ENCODE data around the gene MAMDC4.
"Not testable (repeated sequence)": the region's sequence is repeated elsewhere in the genome, so short reads cannot be mapped to it uniquely, and the experiment has no call there.

Gene MAMDC4

DNA sequence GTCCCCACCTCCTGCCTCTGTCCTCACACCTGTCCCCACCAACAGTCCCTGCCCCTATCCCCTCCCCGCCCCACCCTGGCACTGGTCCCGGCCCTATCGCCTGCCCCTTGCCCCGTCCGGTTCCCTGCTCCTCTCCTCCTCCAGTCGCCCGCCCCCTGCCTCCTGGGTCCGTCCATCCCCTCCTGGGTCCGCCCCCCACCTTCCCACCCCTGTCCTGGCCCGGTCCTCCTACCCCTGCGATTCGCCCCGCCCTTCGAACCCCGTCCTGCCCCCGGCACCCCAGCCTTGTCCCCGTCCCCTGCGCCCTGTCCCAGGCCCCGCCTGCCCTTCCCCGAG is 13.6 kb downstream of the MAMDC4 start:
- H3K4me3 ChIP-seq (replicated peaks; ENCODE audit: low read depth, low read length), result peak overlapping the region; percentile 76
- no peak for DNase-seq (ENCODE audit: extremely low read depth, insufficient read length)

DNA sequence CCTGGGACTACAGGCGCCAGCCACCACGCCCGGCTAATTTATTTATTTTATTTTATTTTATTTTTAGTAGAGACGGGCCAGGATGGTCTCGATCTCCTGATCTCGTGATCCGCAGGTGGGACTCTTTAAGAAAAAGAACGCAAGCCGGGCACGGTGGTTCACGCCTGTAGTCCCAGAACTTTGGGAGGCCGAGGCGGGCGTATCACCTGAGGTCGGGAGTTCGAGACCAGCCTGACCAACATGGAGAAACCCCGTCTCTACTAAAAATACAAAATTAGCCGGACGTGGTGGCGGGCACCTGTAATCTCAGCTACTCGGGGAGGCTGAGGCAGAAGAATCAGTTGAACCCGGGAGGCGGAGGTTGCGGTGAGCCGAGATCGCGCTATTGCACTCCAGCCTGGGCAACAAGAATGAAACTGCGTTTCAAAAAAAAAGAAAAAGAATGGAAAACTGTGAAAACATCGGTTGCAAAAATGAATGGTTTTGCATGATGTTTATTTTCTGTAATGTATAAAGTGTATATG is 14.8 kb downstream of the MAMDC4 start:
- Histone ChIP-seq H3K36me3 (ENCODE audit: control insufficient read depth, insufficient read depth, low read length) (peaks cover 17% of the 10 kb centered on the region), H3K4me3 (replicated peaks; ENCODE audit: low read depth, low read length) (peak overlapping the region; percentile 76)
- H3K27me3 ChIP-seq (replicated peaks; ENCODE audit: control insufficient read depth, insufficient read depth, low read length); DNase-seq (ENCODE audit: extremely low read depth, insufficient read length): not testable (repeated sequence)

More for the DNA sequence above, 13.6 kb downstream of the MAMDC4 start:
- TF ChIP-seq, protein P1, sequence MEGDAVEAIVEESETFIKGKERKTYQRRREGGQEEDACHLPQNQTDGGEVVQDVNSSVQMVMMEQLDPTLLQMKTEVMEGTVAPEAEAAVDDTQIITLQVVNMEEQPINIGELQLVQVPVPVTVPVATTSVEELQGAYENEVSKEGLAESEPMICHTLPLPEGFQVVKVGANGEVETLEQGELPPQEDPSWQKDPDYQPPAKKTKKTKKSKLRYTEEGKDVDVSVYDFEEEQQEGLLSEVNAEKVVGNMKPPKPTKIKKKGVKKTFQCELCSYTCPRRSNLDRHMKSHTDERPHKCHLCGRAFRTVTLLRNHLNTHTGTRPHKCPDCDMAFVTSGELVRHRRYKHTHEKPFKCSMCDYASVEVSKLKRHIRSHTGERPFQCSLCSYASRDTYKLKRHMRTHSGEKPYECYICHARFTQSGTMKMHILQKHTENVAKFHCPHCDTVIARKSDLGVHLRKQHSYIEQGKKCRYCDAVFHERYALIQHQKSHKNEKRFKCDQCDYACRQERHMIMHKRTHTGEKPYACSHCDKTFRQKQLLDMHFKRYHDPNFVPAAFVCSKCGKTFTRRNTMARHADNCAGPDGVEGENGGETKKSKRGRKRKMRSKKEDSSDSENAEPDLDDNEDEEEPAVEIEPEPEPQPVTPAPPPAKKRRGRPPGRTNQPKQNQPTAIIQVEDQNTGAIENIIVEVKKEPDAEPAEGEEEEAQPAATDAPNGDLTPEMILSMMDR (IDR thresholded peaks at IDR 0.05; ENCODE audit: insufficient read depth, low read length, poor library complexity, severe bottlenecking), result no peak
- Histone ChIP-seq H3K36me3 (ENCODE audit: control insufficient read depth, insufficient read depth, low read length) (peaks cover 29% of the 10 kb centered on the region), H3K27me3 (replicated peaks; ENCODE audit: control insufficient read depth, insufficient read depth, low read length) (no peaks in the 10 kb centered on the region)

DNA sequence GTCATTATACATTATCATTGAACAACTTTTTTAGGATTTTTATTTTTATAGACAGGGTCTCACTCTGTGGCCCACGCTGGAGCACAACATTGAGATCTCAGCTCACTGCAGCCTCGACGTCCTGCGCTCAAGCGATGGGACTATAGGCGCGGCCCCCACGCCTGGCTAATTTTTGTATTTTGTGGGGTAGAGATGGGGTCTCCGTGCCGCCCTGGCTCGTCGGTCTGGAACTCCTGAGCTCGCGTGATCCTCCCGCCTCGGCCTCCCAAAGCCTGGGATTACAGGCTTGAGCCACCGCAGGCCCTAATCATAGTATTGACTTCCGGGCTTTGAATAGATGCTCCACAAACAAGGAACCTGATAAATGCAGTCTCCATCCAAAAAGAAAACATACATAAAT is 15.3 kb downstream of the MAMDC4 start:
- TF ChIP-seq, protein P1 (IDR thresholded peaks at IDR 0.05; ENCODE audit: insufficient read depth, low read length, poor library complexity, severe bottlenecking), result no peak
- Histone ChIP-seq H3K4me3 (replicated peaks; ENCODE audit: low read depth, low read length) (no peak overlapping the region), H3K27me3 (replicated peaks; ENCODE audit: control insufficient read depth, insufficient read depth, low read length) (no peaks in the 10 kb centered on the region), H3K36me3 (ENCODE audit: control insufficient read depth, insufficient read depth, low read length) (peaks cover 13% of the 10 kb centered on the region)
- no peak for DNase-seq (ENCODE audit: extremely low read depth, insufficient read length)

DNA sequence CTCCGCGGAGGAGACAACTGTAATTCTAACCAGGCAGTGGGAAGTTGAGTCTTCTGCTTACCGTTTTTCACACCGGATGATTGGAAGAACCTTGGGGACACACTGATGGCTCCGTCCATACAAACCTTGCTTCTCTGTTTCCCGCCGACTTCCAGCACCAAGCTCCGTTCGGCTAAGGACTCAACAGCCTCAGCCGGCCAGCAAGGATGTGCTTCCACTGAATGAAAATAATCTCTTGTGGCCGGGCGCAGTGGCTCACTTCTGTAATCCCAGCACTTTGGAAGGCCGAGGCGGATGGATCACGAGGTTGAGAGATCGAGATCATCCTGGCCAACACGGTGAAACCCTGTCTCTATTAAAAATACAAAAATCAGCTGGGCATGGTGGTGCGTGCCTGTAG is 15.8 kb downstream of the MAMDC4 start:
- TF ChIP-seq, protein P1 (IDR thresholded peaks at IDR 0.05; ENCODE audit: insufficient read depth, low read length, poor library complexity, severe bottlenecking), result no peak

DNA sequence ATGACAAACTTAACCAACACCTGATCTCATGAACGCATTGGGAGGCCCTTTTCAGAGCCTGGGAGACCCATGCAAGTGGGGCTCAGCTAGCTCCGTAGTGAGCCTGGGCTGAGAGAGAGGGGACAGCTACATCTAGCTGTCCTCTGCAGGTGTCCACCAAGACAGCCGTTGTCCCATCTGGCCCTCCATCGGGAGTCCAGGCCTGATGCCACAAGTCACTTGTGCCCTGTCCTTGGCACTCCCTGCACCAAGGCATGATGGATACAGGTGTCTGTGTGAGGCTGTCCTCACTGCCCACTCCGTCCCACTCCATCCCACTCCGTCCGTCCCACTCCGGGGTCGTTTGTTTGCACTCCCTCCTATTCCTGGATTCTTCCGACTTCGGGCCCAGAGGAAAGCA is 16.5 kb downstream of the MAMDC4 start:
- Histone ChIP-seq H3K36me3 (ENCODE audit: control insufficient read depth, insufficient read depth, low read length) (peaks cover 1% of the 10 kb centered on the region), H3K4me3 (replicated peaks; ENCODE audit: low read depth, low read length) (no peak overlapping the region), H3K27me3 (replicated peaks; ENCODE audit: control insufficient read depth, insufficient read depth, low read length) (no peaks in the 10 kb centered on the region)
- TF ChIP-seq, protein P1 (IDR thresholded peaks at IDR 0.05; ENCODE audit: insufficient read depth, low read length, poor library complexity, severe bottlenecking), result no peak
- DNase-seq (ENCODE audit: extremely low read depth, insufficient read length), result no peak

More for the DNA sequence above, 15.8 kb downstream of the MAMDC4 start:
- no peak overlapping the region for H3K4me3 ChIP-seq (replicated peaks; ENCODE audit: low read depth, low read length)
- no peaks in the 10 kb centered on the region for H3K27me3 ChIP-seq (replicated peaks; ENCODE audit: control insufficient read depth, insufficient read depth, low read length)
- DNase-seq (ENCODE audit: extremely low read depth, insufficient read length), result no peak
- H3K36me3 ChIP-seq (ENCODE audit: control insufficient read depth, insufficient read depth, low read length), result peaks cover 9% of the 10 kb centered on the region

DNA sequence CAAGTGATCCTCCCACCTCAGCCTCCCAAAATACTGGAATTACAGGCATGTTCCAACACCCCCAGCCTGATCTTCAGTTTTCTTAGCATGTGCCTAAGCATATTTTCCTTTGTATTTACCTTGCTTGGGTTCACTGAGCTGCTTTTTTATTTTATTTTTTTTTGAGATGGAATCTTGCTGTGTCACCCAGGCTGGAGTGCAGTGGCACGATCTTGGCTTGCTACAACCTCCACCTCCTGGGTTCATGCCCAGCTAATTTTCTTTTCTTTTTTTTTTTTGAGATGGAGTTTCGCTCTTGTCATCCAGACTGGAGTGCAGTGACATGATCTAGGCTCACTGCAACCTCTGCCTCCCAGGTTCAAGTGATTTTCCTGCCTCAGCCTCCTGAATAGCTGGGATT is 17.5 kb downstream of the MAMDC4 start:
- not testable (repeated sequence) for H3K36me3 ChIP-seq (ENCODE audit: control insufficient read depth, insufficient read depth, low read length); H3K27me3 ChIP-seq (replicated peaks; ENCODE audit: control insufficient read depth, insufficient read depth, low read length); DNase-seq (ENCODE audit: extremely low read depth, insufficient read length); H3K4me3 ChIP-seq (replicated peaks; ENCODE audit: low read depth, low read length)

DNA sequence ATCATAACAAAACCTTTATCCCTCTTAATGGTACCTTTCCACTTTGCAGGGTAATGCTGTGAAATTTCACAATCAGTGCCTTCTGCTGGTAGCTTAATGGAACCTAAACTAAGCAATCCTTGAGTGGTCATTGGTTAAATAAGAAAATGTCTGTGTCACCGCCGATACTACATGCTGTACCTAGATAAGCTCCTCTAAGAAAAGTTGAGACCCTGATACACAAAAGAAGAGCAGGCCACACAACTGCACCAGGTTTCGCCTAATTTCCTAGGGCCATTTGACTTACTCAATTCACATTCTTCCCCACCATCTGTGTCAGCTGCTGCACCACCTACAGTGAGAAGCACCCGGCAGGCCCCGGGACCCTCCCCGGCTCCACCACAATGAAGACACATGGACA is 23.0 kb downstream of the MAMDC4 start:
- TF ChIP-seq, protein P1 (IDR thresholded peaks at IDR 0.05; ENCODE audit: insufficient read depth, low read length, poor library complexity, severe bottlenecking), result no peak
- no peak for DNase-seq (ENCODE audit: extremely low read depth, insufficient read length)

More for the DNA sequence above, 23.0 kb downstream of the MAMDC4 start:
- no peaks in the 10 kb centered on the region for H3K36me3 ChIP-seq (ENCODE audit: control insufficient read depth, insufficient read depth, low read length)
- no peaks in the 10 kb centered on the region for H3K27me3 ChIP-seq (replicated peaks; ENCODE audit: control insufficient read depth, insufficient read depth, low read length)
- no peak overlapping the region for H3K4me3 ChIP-seq (replicated peaks; ENCODE audit: low read depth, low read length)

Data from GM06990 (cell line).